GM18519 (cell line): ENCODE results near the gene PBX3.

ENCODE experiments used
- ATAC-seq: cut with Tn5 transposase; IDR thresholded peaks from one replicate; pipeline ENCODE4 v1.9.1; 2021; ENCODE audit warnings: mild to moderate bottlenecking, moderate library complexity; ENCODE audit not compliant: unreplicated experiment, low FRiP score

PBX3 gene

GRCh38 chr9:125747053-125747764 lies at the start of gene PBX3:
Gene PBX3 (plus strand): TSS chr9:125747373.
- no peak for ATAC-seq

DNA sequence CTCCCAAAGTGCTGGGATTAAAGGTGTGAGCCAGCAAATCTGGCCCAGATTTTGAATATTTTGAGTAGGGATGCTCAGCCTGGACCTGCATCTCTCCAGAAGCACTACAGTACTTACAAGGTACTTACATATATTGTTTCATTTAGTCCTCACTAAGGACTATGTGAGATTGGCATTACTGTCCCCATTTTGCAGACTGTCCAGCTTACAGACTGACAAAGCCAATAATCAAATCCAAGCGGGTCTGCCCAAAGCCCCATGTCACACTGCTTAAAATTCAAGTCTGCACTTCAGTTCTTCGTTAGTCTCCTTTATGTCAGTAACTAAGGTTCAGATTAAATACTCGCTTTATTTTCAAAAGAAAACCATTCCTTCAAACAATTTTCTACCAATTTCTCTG lies 47.3 kb upstream of the PBX3 start:
- ATAC-seq = no peak

DNA sequence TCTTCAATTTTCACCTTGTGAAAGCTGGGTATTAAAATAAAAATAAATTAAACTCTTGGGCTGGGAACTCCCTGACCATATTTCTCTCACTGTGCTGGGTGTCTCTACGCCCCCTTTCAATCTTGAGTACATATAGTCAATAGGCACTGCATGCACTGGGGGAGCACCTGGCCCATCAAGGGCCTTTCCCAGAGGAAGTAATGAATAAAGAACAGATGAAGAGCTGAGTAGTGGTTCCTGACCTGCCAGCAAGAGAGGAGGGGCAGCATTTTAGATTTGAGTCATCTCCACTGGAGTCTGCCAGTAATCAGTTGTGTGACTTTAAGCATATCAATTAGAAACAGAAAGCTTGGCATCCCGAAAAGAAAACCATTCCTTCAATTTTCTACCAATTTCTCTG lies 46.4 kb upstream of the PBX3 start:
- peak; percentile 80 for ATAC-seq

GRCh38 chr9:125701351-125701750 lies 45.8 kb upstream of the PBX3 start:
- ATAC-seq = no peak

DNA sequence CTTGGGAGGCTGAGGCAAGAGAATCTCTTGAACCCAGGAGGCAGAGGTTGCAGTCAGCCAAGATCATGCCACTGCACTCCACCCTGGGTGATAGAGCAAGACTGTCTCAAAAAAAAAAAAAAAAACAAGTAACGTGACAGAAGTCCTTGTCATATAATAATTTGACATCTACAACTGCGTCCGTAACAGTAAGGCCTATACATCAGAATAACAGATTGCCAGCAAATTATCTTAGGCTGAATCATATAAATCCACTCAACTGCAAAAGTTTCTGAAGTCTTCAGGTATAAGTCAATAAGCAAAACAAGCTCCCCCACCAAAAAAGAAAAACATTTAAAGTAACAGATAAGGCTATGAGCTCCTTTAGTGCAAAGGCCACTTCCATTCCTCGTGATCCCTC lies 43.5 kb upstream of the PBX3 start:
- no peak for ATAC-seq

GRCh38 chr9:125705893-125706292 lies 41.3 kb upstream of the PBX3 start:
- no peak for ATAC-seq

DNA sequence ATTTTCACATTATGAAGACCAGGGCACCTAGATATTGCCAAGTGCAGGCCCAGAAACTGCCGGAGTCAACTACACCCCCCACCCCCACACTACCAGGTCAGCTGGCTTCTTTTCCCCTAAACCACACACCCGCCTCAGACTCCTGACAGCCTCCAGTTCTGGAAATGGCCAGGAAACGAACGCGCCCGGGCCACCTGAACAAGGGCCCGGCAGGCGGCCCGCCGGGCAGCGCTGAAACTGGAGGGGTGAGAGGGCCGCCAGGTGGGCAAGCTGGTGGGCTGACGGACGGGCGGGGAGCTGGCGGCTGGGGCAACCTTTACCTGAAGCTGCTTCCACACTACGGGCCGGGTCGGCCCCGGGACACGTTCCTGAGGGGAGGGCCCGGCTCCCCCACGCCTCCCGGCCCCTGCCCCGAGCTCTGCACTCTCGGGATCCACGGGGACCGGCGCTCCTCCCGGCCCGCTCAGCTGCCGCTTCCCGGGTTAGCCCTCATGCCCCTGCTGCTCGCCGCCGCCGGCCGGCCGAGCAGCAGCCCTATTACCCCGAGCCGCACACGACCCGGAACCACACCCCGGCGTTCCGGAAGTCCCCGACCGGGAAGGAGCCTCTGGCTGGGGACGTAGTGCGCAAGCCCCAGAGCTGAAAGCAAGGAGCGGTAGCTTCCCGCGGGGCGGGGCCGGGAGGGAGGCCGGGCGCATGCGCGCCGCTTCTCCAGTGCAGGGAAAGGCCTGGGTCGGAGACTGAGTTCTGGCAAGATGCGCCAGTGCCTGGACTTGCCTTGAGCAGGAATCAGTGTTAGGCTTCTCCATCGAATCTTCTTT lies 40.3 kb upstream of the PBX3 start, which contains the start of gene MAPKAP1:
MAPKAP1 (minus strand) TSS at position 558 of the 821 bp plus-strand sequence. CDS start 34,634 bp downstream, outside the sequence.
- ATAC-seq = peak; percentile 80

DNA sequence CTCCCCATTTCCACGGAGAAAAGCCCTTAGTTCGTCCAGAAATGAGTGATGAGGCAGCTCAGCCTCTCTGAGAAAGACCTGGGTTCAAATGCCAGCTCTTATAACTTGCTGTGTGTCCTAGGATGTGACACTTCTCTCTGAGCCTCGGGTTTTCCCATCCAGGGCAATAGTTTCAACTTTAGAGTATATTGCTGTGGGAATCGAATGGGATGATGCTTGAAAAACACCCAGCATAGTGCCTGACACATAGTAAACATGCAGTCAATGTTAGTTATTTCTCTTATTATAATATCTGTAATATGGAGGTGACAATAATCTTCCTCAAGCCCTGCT lies 39.7 kb upstream of the PBX3 start:
- ATAC-seq = peak; percentile 9

DNA sequence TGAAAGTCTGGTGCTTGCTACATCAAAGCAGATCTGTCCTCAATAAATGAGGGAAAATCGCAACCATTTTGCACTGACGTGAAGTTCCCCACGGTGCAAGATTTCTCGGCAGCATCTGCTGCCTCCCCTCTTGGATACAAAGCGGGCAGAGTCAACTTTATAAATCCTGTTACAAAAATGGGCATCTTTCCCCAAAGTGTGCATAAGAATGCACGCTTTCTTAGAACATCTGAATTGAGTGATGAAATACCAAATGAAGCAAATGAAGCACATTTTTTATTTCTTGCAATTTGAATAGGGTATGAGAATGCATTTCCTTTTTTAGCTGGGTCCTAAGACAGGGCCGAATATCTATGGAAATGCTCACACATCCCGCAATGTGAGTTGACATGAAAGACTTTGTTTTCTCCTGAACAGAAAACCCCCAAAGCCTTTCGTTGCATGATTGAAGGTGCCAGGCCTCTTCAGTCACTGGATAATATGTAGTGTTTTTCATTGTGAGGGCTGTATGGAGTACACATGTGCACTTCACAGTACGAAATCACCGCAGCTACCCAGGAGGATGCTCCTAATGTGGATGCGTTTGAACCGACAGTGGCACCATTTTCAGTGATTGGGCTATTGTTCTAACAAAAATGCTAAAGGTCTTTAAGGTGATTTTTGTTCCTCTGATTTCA lies 20.6 kb upstream of the PBX3 start:
- ATAC-seq = no peak

- ATAC-seq = no peak
Observed at GRCh38 chr9:125730168-125730567, 17.0 kb upstream of the PBX3 start.

GRCh38 chr9:125732562-125732961 lies 14.6 kb upstream of the PBX3 start:
- ATAC-seq = no peak

DNA sequence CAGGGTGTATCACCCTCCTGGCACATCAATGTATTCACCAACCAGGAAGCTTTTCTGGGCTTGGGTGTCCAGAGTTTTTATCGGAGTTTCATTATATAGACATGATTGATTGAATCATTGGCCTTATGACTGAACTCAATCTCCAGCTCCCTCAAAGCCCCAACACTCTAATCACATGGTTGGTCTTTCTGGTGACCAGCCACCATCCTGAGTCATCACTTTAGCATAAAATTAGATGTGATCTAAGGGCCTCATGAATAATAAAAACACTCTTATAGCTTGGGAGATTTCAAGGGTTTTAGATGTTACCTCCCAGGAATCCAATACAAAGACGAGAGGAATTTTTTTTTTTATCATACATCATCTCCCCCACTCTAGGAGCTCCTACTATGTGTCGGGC lies 7.7 kb upstream of the PBX3 start:
- ATAC-seq = no peak

- no peak for ATAC-seq
Observed at GRCh38 chr9:125742657-125743056, 4.5 kb upstream of the PBX3 start.

DNA sequence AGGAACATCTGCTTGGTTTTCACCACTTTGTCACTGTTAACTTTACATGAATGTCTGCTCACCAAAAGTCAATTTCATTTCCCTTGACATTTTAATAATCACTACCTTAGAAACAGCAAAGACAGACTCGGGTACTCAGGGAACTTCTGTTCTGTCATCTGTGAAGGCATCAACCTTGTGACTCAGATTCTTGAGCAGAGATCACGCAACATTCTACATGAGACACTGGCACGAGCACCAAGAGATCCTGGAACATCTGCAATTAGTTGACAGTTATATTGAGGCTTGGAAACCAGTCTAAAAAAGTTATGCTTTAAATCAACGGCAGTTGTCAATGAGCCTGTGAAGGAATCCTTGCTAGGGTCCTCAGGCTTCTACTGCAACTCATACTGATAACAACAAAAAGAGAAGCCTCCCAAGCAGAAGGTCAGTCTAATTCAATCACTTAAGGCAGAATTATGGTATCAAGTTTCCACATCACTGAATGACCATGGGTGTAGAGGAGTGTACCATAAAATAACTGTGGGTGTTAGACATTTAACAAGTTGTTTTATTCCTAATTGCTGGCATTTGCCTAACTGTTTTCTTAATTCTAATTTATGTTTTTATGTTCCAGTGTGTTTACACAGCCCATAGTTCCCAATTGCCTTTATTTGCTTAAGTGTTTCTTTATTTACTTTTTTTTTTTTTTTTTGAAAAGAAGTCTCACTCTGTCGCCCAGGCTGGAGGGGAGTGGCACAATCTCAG lies 3.3 kb upstream of the PBX3 start:
- no peak for ATAC-seq

- ATAC-seq = no peak
Observed at GRCh38 chr9:125744616-125745015, 2.6 kb upstream of the PBX3 start.

GRCh38 chr9:125745018-125745417 lies 2.2 kb upstream of the PBX3 start:
- no peak for ATAC-seq

DNA sequence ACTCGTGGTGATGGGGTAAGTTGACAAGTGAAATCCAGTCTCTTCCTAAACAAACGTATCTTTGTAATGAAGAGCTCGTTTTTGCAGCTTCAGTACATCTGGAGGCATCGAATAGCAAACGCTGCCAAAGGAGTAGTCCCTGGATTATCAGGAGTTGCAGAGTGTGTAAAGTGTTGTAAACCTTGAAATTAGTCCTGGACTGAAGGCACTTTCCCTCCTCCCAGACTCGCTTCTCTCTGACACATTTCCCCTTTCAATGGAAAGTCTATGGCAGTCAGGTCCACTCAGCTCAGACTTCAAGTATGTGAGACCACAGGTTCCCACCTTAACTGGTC lies 1.5 kb upstream of the PBX3 start:
- ATAC-seq = no peak

- peak; percentile 59 for ATAC-seq
Observed at GRCh38 chr9:125746017-125746773, 978 bp upstream of the PBX3 start.

GRCh38 chr9:125746774-125747052 lies 460 bp upstream of the PBX3 start:
- no peak for ATAC-seq

DNA sequence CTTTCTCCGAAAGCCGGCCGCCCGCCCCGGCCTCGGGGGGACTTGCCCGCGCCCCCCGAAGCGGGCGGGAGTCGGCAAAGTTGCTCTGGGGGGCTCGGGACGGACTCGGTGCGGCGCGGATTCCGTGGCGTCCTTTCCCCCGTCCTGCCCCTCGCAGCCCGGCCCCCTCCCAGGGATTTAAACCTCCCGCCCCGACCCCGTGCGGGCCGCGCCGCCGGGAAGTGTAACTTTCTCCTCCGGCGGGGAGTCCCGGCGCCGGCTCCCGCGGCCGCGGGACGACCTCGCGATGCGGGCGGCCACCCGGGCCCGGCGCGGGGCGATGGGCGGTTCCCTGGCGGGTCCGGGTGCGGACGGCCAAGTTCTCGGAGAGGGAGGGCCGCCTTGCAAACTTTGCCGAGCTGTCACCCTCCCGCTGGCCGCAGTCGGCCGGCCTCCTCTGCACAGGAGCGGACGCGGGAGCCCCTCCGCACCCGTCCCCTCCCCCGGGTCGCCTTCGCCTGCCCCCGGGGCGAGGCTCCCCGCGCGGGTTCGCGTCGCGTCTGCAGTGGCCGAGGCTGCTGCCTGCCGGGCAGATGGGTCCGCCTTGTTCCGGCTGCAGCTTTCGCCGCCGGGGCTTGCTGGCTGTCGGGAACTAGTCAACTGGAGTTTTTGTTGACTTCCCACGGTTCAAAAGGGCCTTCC lies 732 bp downstream of the PBX3 start:
- ATAC-seq = no peak
